ENCODE measurements around the gene IPMK. TPM values are rescaled to one million over a fixed set of nuclear protein-coding genes. Genes with fewer than 3 reads are reported as not detected.

IPMK gene
- total and polyA plus RNA-seq, 2 experiments from 2014 or later, result 3.6 to 6.6 TPM

DNA sequence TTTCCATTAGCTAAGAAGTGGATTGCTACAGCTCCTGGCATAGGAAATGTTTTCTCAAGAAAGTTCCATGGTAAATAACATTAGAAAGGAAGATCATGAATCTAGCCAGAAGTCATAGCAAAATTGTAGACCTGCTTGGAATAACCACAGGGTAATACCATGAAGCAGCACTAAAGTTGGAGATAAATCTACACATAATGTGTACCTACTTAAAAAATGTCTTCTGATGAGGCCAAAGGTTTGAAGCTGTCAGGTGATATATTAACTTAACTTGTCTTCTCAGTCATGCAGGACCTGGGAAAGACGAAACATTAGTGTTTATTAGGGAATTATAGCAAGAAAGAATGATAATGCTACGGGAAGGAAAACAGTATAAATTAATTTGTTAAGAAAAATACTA, 7.6 kb upstream of the IPMK start:
- no peak for DNase-seq
- Histone ChIP-seq H2AFZ (no peak overlapping the region), H3F3A (ENCODE audit: insufficient read depth) (peaks cover 13% of the 10 kb centered on the region), H3K4me2 (ENCODE audit: unreplicated experiment) (no peak overlapping the region), H3K9ac (no peak overlapping the region), H3K9me3 (ENCODE audit: low read depth) (no peaks in the 10 kb centered on the region), H3K27ac (0 out of 2 replicates have a peak overlapping the region, but pooled peaks have one; percentile 18), H3K4me1 (ENCODE audit: insufficient read depth) (peaks cover 30% of the 10 kb centered on the region), H3K4me3 (no peak overlapping the region), H3K36me3 (ENCODE audit: low read depth) (no peaks in the 10 kb centered on the region), H3K27me3 (replicated peaks; ENCODE audit: insufficient read depth) (no peaks in the 10 kb centered on the region), H4K20me1 (ENCODE audit: insufficient read depth) (no peaks in the 10 kb centered on the region), H3K9me2 (ENCODE audit: insufficient read depth) (no peaks in the 10 kb centered on the region), H3K79me2 (ENCODE audit: insufficient read depth) (peaks cover 58% of the 10 kb centered on the region)
- in situ Hi-C loops (cut with MboI), result no loop called here
- no peak for TF ChIP-seq EZH2phosphoT487 (IDR thresholded peaks at IDR 0.05; ENCODE audit: insufficient read depth, low read depth)
- no peak for TF ChIP-seq EZH2 (IDR thresholded peaks at IDR 0.05; ENCODE audit: insufficient read depth, poor library complexity, severe bottlenecking)
- WGBS, 2 experiments (ENCODE audit: low coverage in 1 of 2, low lambda C conversion rate in 2 of 2, missing lambda C conversion rate in 2 of 2), result 76 to 81% methylated on average over 2 of the region's 2 CpGs

DNA sequence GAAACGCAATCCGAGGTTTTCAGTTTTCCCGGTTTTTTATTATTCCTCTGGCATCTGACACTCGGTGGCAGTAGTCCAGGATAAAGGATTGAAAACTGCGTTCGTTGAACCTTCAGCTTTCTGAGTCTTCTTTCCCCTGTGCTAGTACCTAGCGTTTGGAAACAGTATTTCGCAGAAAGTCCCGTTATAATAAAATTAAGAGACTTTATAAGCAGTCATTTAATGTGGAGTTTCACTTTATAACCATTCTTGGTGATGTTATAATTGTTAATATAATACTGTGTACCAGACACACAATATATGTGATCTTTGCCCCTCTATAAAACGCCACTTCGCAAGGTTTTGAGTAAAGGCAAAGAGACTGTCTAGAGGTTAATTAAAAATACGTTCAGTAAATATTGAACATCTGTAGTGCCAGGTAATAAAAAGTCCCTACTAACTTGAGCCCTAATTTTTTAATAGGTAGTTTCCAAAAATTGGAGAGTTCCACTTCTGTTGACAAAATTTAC, 2.1 kb upstream of the IPMK start:
- Histone ChIP-seq H3K27ac (peak overlapping the region; percentile 87), H3K79me2 (ENCODE audit: insufficient read depth) (peaks cover 58% of the 10 kb centered on the region)
- in situ Hi-C loops (cut with MboI), result no loop called here

DNA sequence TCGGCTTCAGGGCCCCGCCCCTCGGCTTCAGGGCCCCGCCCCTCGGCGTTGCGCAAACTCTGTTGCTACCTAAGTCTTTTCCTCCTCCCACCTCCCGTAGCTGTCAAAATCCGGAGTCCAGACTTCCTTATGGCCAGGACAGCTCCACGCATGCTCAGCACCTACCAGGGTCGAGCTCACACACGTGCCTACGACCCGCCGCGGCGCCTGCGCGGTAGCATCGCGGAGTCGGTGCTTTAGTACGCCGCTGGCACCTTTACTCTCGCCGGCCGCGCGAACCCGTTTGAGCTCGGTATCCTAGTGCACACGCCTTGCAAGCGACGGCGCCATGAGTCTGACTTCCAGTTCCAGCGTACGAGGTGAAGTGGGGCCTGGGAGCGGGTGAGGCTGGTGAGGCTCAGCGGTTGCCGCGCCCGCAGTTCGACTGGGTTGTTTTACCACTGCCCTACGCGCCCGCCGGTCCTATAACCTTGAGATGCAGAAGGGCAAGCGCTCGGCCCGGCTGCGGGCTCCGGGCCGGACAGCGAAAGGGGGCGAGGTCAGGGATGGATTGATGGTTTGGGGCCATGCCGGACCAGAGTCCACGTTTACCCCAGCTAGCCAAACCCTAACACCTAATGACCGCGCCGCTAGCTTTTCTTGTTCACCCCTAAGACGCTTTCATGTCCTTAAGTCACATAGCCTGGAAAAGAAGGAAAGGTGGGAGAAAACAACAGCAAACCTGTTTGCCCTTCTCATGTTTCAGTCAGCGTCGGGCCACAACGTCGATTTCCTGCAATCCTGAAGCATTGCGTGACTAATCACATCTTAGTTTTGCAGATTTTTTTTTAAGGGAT, 1.5 kb upstream of the IPMK start, which contains the start of gene CISD1:
Gene CISD1, plus strand, starts transcription at position 217 of the 836 bp plus-strand sequence. Its CDS starts 112 bp downstream, at position 329.
- Histone ChIP-seq H3K36me3 (ENCODE audit: low read depth) (no peaks in the 10 kb centered on the region), H3K9ac (peak within 1 kb of the TSS; percentile 88), H4K20me1 (ENCODE audit: insufficient read depth) (no peaks in the 10 kb centered on the region), H3K9me3 (ENCODE audit: low read depth) (no peaks in the 10 kb centered on the region), H3K4me1 (ENCODE audit: insufficient read depth) (peaks cover 24% of the 10 kb centered on the region), H3F3A (ENCODE audit: insufficient read depth) (peaks cover 41% of the 10 kb centered on the region), H3K27ac (peak within 1 kb of the TSS; percentile 87), H3K79me2 (ENCODE audit: insufficient read depth) (peaks cover 60% of the 10 kb centered on the region), H3K9me2 (ENCODE audit: insufficient read depth) (no peaks in the 10 kb centered on the region), H3K4me2 (ENCODE audit: unreplicated experiment) (peak within 1 kb of the TSS; percentile 99), H3K27me3 (replicated peaks; ENCODE audit: insufficient read depth) (no peaks in the 10 kb centered on the region), H2AFZ (peak within 1 kb of the TSS; percentile 96), H3K4me3 (peak within 1 kb of the TSS; percentile 84)
- in situ Hi-C loops (cut with MboI), result no loop called here
- 1% methylated on average over 66 of the region's 66 CpGs for WGBS, 2 experiments (ENCODE audit: low coverage in 1 of 2, low lambda C conversion rate in 2 of 2, missing lambda C conversion rate in 2 of 2)
- peak; percentile 99 for DNase-seq
- no peak for TF ChIP-seq EZH2 (IDR thresholded peaks at IDR 0.05; ENCODE audit: insufficient read depth, poor library complexity, severe bottlenecking)
- TF ChIP-seq EZH2phosphoT487 (IDR thresholded peaks at IDR 0.05; ENCODE audit: insufficient read depth, low read depth), result no peak

More for the DNA sequence above, 2.1 kb upstream of the IPMK start:
- Histone ChIP-seq H3K4me1 (ENCODE audit: insufficient read depth) (peaks cover 29% of the 10 kb centered on the region), H3K9ac (peak overlapping the region; percentile 88), H2AFZ (peak overlapping the region; percentile 96), H3K36me3 (ENCODE audit: low read depth) (no peaks in the 10 kb centered on the region), H3K4me2 (ENCODE audit: unreplicated experiment) (peak overlapping the region; percentile 99), H4K20me1 (ENCODE audit: insufficient read depth) (no peaks in the 10 kb centered on the region), H3K9me3 (ENCODE audit: low read depth) (no peaks in the 10 kb centered on the region), H3F3A (ENCODE audit: insufficient read depth) (peaks cover 41% of the 10 kb centered on the region), H3K27me3 (replicated peaks; ENCODE audit: insufficient read depth) (no peaks in the 10 kb centered on the region), H3K4me3 (peak overlapping the region; percentile 84), H3K9me2 (ENCODE audit: insufficient read depth) (no peaks in the 10 kb centered on the region)
- WGBS, 2 experiments (ENCODE audit: low coverage in 1 of 2, low lambda C conversion rate in 2 of 2, missing lambda C conversion rate in 2 of 2), result 16 to 17% methylated on average over 12 of the region's 12 CpGs
- DNase-seq, result no peak
- TF ChIP-seq EZH2 (IDR thresholded peaks at IDR 0.05; ENCODE audit: insufficient read depth, poor library complexity, severe bottlenecking) (no peak), EZH2phosphoT487 (IDR thresholded peaks at IDR 0.05; ENCODE audit: insufficient read depth, low read depth) (no peak)

GRCh38 chr10:58268454-58268945, 806 bp upstream of the IPMK start:
- no peaks in the 10 kb centered on the region for H3K9me3 ChIP-seq (ENCODE audit: low read depth)
- no peak for DNase-seq
- H3K9ac ChIP-seq, result peak overlapping the region; percentile 88
- H3K27ac ChIP-seq, result peak overlapping the region; percentile 87
- TF ChIP-seq EZH2phosphoT487 (IDR thresholded peaks at IDR 0.05; ENCODE audit: insufficient read depth, low read depth) (no peak), EZH2 (IDR thresholded peaks at IDR 0.05; ENCODE audit: insufficient read depth, poor library complexity, severe bottlenecking) (no peak)
- H4K20me1 ChIP-seq (ENCODE audit: insufficient read depth), result no peaks in the 10 kb centered on the region
- WGBS, 2 experiments (ENCODE audit: low coverage in 1 of 2, low lambda C conversion rate in 2 of 2, missing lambda C conversion rate in 2 of 2), result 0 to 1% methylated on average over 13 of the region's 13 CpGs
- peaks cover 34% of the 10 kb centered on the region for H3F3A ChIP-seq (ENCODE audit: insufficient read depth)
- peak overlapping the region; percentile 84 for H3K4me3 ChIP-seq
- H3K4me2 ChIP-seq (ENCODE audit: unreplicated experiment), result peak overlapping the region; percentile 99
- peaks cover 18% of the 10 kb centered on the region; the same call in 1 of the 2 replicates for H3K4me1 ChIP-seq (ENCODE audit: insufficient read depth)
- no peaks in the 10 kb centered on the region for H3K36me3 ChIP-seq (ENCODE audit: low read depth)
- H2AFZ ChIP-seq, result peak overlapping the region; percentile 96
- H3K9me2 ChIP-seq (ENCODE audit: insufficient read depth), result no peaks in the 10 kb centered on the region
- H3K79me2 ChIP-seq (ENCODE audit: insufficient read depth), result peaks cover 63% of the 10 kb centered on the region
- in situ Hi-C loops (cut with MboI), result no loop called here
- no peaks in the 10 kb centered on the region for H3K27me3 ChIP-seq (replicated peaks; ENCODE audit: insufficient read depth)
